Measurements from ENCODE around the gene QTRT2. TPM values are rescaled to one million over a fixed set of nuclear protein-coding genes. Genes with fewer than 3 reads are reported as not detected.

The QTRT2 gene
- total and polyA plus RNA-seq, 2 of the 8 experiments (the other 6 are each of a cell fraction or from before 2014, with no cell fraction given) = 13.3 to 54.5 TPM

GRCh38 chr3:114071786-114072185 lies 15.2 kb downstream of the QTRT2 start:
- Histone ChIP-seq H3K79me2 (ENCODE audit: control insufficient read depth in 1 of 2, insufficient read depth in 2 of 2, low read length in 2 of 2) (peaks cover 3 to 15% of the 10 kb centered on the region in 2 experiments; a peak in 3 of 4 replicates), H3K36me3 (ENCODE audit: control insufficient read depth in 2 of 4, insufficient read depth in 4 of 4, low read length in 3 of 4) (peaks cover 17 to 79% (median 54%) of the 10 kb centered on the region in 4 experiments), H3K14ac (ENCODE audit: insufficient read length) (no peak overlapping the region), H3K4ac (replicated peaks; ENCODE audit: insufficient read length, low read depth, low read length) (no peak overlapping the region), H4K91ac (replicated peaks; ENCODE audit: insufficient read length, low read length) (no peak overlapping the region), H3K4me3 (ENCODE audit: extremely low read depth in 1 of 4, insufficient read depth in 2 of 4, low read depth in 3 of 4, low read length in 4 of 4) (no peak overlapping the region), H3K4me2 (ENCODE audit: insufficient read depth in 1 of 2, low read depth in 2 of 2, low read length in 2 of 2) (no peak overlapping the region), H4K20me1 (replicated peaks in 1 of 2; ENCODE audit: control insufficient read depth in 1 of 2, insufficient read depth in 2 of 2, low read length in 2 of 2) (peaks cover 2 to 5% of the 10 kb centered on the region in 2 experiments), H2AK5ac (ENCODE audit: low read depth, low read length) (no peak overlapping the region), H3K9ac (replicated peaks in 1 of 4; ENCODE audit: extremely low read depth in 1 of 4, low read depth in 3 of 4, low read length in 3 of 4) (no peak overlapping the region), H3K27me3 (replicated peaks in 1 of 4; ENCODE audit: control insufficient read depth in 3 of 4, extremely low read depth in 1 of 4, insufficient read depth in 3 of 4, low read length in 3 of 4) (no peaks in the 10 kb centered on the region), H2BK20ac (ENCODE audit: low read length) (no peak overlapping the region), H3K18ac (ENCODE audit: extremely low read depth, low read length) (no peak overlapping the region), H3K23ac (ENCODE audit: insufficient read length) (no peak overlapping the region), H3K27ac (ENCODE audit: low read depth, low read length) (no peak overlapping the region), H3K79me1 (ENCODE audit: low read depth, low read length) (no peaks in the 10 kb centered on the region; the same call in 1 of the 2 replicates), H2BK12ac (ENCODE audit: low read depth, low read length) (no peak overlapping the region), H3K23me2 (ENCODE audit: low read depth, low read length) (no peaks in the 10 kb centered on the region), H3K4me1 (replicated peaks in 1 of 4; ENCODE audit: control insufficient read depth in 3 of 4, insufficient read depth in 4 of 4, low read length in 3 of 4) (no peaks in the 10 kb centered on the region), H4K5ac (ENCODE audit: insufficient read length, low read depth, low read length) (no peak overlapping the region), H4K8ac (ENCODE audit: extremely low read depth, insufficient read depth, low read length) (no peak overlapping the region), H3K56ac (replicated peaks; ENCODE audit: insufficient read length, low read depth, low read length) (no peak overlapping the region), H2BK120ac (replicated peaks; ENCODE audit: low read depth, low read length) (no peak overlapping the region), H3K9me3 (ENCODE audit: insufficient read depth in 2 of 2, low read depth in 1 of 2, low read length in 1 of 2) (no peaks in the 10 kb centered on the region), H2BK5ac (ENCODE audit: low read depth, low read length) (no peak overlapping the region), H2AFZ (ENCODE audit: low read length) (no peak overlapping the region), H2BK15ac (ENCODE audit: low read length) (no peak overlapping the region)
- POLR2A ChIA-PET (ENCODE audit: partially characterized antibody) = interaction anchor here (1.0 to 1.3 kb wide), 2 partner anchors 9 to 62 kb away, joined by 3 read pairs; no protein-coding TSS in a partner anchor
- no peak for FAIRE-seq
- no peak for DNase-seq (ENCODE audit: low read depth in 1 of 2, low spot score in 2 of 2)
- CTCF ChIA-PET (ENCODE audit: partially characterized antibody) = interaction anchor here (0.6 to 1.3 kb wide), 2 partner anchors 9 to 102 kb away, joined by 3 to 4 read pairs; no protein-coding TSS in a partner anchor
- WGBS, 2 experiments (ENCODE audit: extremely low coverage in 1 of 2, insufficient coverage in 1 of 2, insufficient read length in 1 of 2, insufficient replicate concordance in 2 of 2, low coverage in 1 of 2, low lambda C conversion rate in 2 of 2, missing lambda C conversion rate in 1 of 2) = 81% methylated on average over 1 of the region's 1 CpG; no CpG with 5 or more reads in 1 of the 2 experiments
- TF ChIP-seq SRF (IDR thresholded peaks at IDR 0.05; ENCODE audit: low read depth, low read length) (no peak), ZNF274 (IDR thresholded peaks at IDR 0.05; ENCODE audit: borderline replicate concordance, extremely low read depth, low read length) (no peak), CREB1 (IDR thresholded peaks at IDR 0.05) (no peak), YY1 (IDR thresholded peaks at IDR 0.05; ENCODE audit: low read depth, low read length) (no peak), E2F6 (IDR thresholded peaks at IDR 0.05) (no peak), HDAC6 (IDR thresholded peaks at IDR 0.05; ENCODE audit: low read depth, low read length) (no peak), EP300 (IDR thresholded peaks at IDR 0.05; ENCODE audit: borderline replicate concordance in 1 of 2, low read depth in 2 of 2, low read length in 2 of 2) (no peak), PHF8 (conservative IDR thresholded peaks at IDR 0.05; ENCODE audit: low read depth, low read length) (no peak), TAF7 (optimal IDR thresholded peaks at IDR 0.05; ENCODE audit: borderline replicate concordance, low read depth, low read length) (no peak), USF2 (IDR thresholded peaks at IDR 0.05; ENCODE audit: low read length) (no peak), CHD2 (IDR thresholded peaks at IDR 0.05; ENCODE audit: low read length) (no peak), GABPA (IDR thresholded peaks at IDR 0.05; ENCODE audit: borderline replicate concordance, insufficient read depth, low read length) (no peak), POU5F1 (IDR thresholded peaks at IDR 0.05; ENCODE audit: low read depth, low read length) (no peak)

All from H1 (cell line).